ENCODE measurements around the gene KCNG2. TPM values are rescaled to one million over a fixed set of nuclear protein-coding genes. Genes with fewer than 3 reads are reported as not detected.

Gene KCNG2
- total and polyA plus RNA-seq, 2 of the 8 experiments (the other 6 are each of a cell fraction or from before 2014, with no cell fraction given), result 0.19 to 0.74 TPM

GRCh38 chr18:79815657-79816056 is 17.9 kb downstream of the KCNG2 start:
- Histone ChIP-seq H3K79me1 (ENCODE audit: low read depth, low read length) (no peaks in the 10 kb centered on the region), H4K91ac (replicated peaks; ENCODE audit: insufficient read length, low read length) (no peak overlapping the region), H2BK120ac (replicated peaks; ENCODE audit: low read depth, low read length) (no peak overlapping the region), H3K27me3 (replicated peaks in 1 of 4; ENCODE audit: control insufficient read depth in 3 of 4, extremely low read depth in 1 of 4, insufficient read depth in 3 of 4, low read length in 3 of 4) (no peaks in the 10 kb centered on the region; a peak in 1 of 7 replicates), H3K27ac (ENCODE audit: low read depth, low read length) (no peak overlapping the region), H2BK15ac (ENCODE audit: low read length) (no peak overlapping the region), H3K56ac (replicated peaks; ENCODE audit: insufficient read length, low read depth, low read length) (no peak overlapping the region), H3K9me3 (ENCODE audit: insufficient read depth in 2 of 2, low read depth in 1 of 2, low read length in 1 of 2) (no peaks in the 10 kb centered on the region), H3K23me2 (ENCODE audit: low read depth, low read length) (no peaks in the 10 kb centered on the region), H3K4me1 (replicated peaks in 1 of 4; ENCODE audit: control insufficient read depth in 3 of 4, insufficient read depth in 4 of 4, low read length in 3 of 4) (no peaks in the 10 kb centered on the region), H3K4ac (replicated peaks; ENCODE audit: insufficient read length, low read depth, low read length) (no peak overlapping the region), H4K8ac (ENCODE audit: extremely low read depth, insufficient read depth, low read length) (no peak overlapping the region), H3K79me2 (ENCODE audit: control insufficient read depth in 1 of 2, insufficient read depth in 2 of 2, low read length in 2 of 2) (no peaks in the 10 kb centered on the region), H2BK20ac (ENCODE audit: low read length) (no peak overlapping the region), H4K5ac (ENCODE audit: insufficient read length, low read depth, low read length) (no peak overlapping the region), H3K9ac (replicated peaks in 1 of 4; ENCODE audit: extremely low read depth in 1 of 4, low read depth in 3 of 4, low read length in 3 of 4) (no peak overlapping the region), H3K18ac (ENCODE audit: extremely low read depth, low read length) (no peak overlapping the region), H4K20me1 (replicated peaks in 1 of 2; ENCODE audit: control insufficient read depth in 1 of 2, insufficient read depth in 2 of 2, low read length in 2 of 2) (peaks cover 0 to 5% of the 10 kb centered on the region in 2 experiments), H3K14ac (ENCODE audit: insufficient read length) (no peak overlapping the region), H2AFZ (ENCODE audit: low read length) (no peak overlapping the region), H2AK5ac (ENCODE audit: low read depth, low read length) (no peak overlapping the region), H3K4me3 (ENCODE audit: extremely low read depth in 1 of 4, insufficient read depth in 2 of 4, low read depth in 3 of 4, low read length in 4 of 4) (no peak overlapping the region), H3K36me3 (ENCODE audit: control insufficient read depth in 2 of 4, insufficient read depth in 4 of 4, low read length in 3 of 4) (no peaks in the 10 kb centered on the region), H2BK12ac (ENCODE audit: low read depth, low read length) (no peak overlapping the region), H2BK5ac (ENCODE audit: low read depth, low read length) (no peak overlapping the region), H3K23ac (ENCODE audit: insufficient read length) (no peak overlapping the region), H3K4me2 (ENCODE audit: insufficient read depth in 1 of 2, low read depth in 2 of 2, low read length in 2 of 2) (no peak overlapping the region)
- FAIRE-seq, result no peak
- no peak for DNase-seq (ENCODE audit: low read depth in 1 of 2, low spot score in 2 of 2)
- ChIA-PET POLR2A (ENCODE audit: partially characterized antibody) (no interaction called here), CTCF (ENCODE audit: partially characterized antibody) (no interaction called here)
- WGBS, 2 experiments (ENCODE audit: extremely low coverage in 1 of 2, insufficient coverage in 1 of 2, insufficient read length in 1 of 2, insufficient replicate concordance in 2 of 2, low coverage in 1 of 2, low lambda C conversion rate in 2 of 2, missing lambda C conversion rate in 1 of 2), result 81% methylated on average over 8 of the region's 9 CpGs; no CpG with 5 or more reads in 1 of the 2 experiments
- TF ChIP-seq KDM1A (IDR thresholded peaks at IDR 0.05; ENCODE audit: borderline replicate concordance, low read length), result no peak
- TF ChIP-seq RBBP5 (IDR thresholded peaks at IDR 0.05; ENCODE audit: borderline replicate concordance, low read depth, low read length), result no peak
- no peak for TF ChIP-seq EGR1 (IDR thresholded peaks at IDR 0.05; ENCODE audit: borderline replicate concordance, low read depth, low read length)
- TF ChIP-seq KDM4A (IDR thresholded peaks at IDR 0.05; ENCODE audit: low read depth, low read length, severe bottlenecking), result no peak
- no peak for TF ChIP-seq GTF2F1 (IDR thresholded peaks at IDR 0.05; ENCODE audit: borderline replicate concordance, low read depth, low read length)
- TF ChIP-seq RXRA (IDR thresholded peaks at IDR 0.05; ENCODE audit: insufficient read depth, low read depth, low read length), result no peak
- TF ChIP-seq BACH1 (IDR thresholded peaks at IDR 0.05; ENCODE audit: low read length), result no peak
- no peak for TF ChIP-seq HDAC2 (IDR thresholded peaks at IDR 0.05; ENCODE audit: borderline replicate concordance in 1 of 2, low read depth in 2 of 2, low read length in 2 of 2)
- TF ChIP-seq SIN3A (conservative IDR thresholded peaks at IDR 0.05 in 1 of 2, IDR thresholded peaks at IDR 0.05 in 1 of 2; ENCODE audit: low read depth in 1 of 2, low read length in 2 of 2), result no peak
- TF ChIP-seq POU5F1 (IDR thresholded peaks at IDR 0.05; ENCODE audit: low read depth, low read length), result no peak
- no peak for TF ChIP-seq SP2 (IDR thresholded peaks at IDR 0.05; ENCODE audit: low read length)
- TF ChIP-seq FOSL1 (IDR thresholded peaks at IDR 0.05; ENCODE audit: insufficient read depth, low read depth, low read length), result no peak
- no peak for TF ChIP-seq EZH2 (IDR thresholded peaks at IDR 0.05; ENCODE audit: low read depth, low read length, severe bottlenecking)
- no peak for TF ChIP-seq BRCA1 (IDR thresholded peaks at IDR 0.05; ENCODE audit: low read depth, low read length)

All from H1 (cell line).